HCT116 (cell line): ENCODE measurements around the gene GIPC3. TPM values are rescaled to one million over a fixed set of nuclear protein-coding genes. Genes with fewer than 3 reads are reported as not detected.

Experiments
- ATAC-seq: fragments of 200-7000 bp; cut with Tn5 transposase; 2 replicates; pipeline ENCODE4 v1.9.1; 2020; ENCODE audit warnings: mild to moderate bottlenecking, moderate library complexity
- BruUV-seq: library from RNA; stranded (reverse); fragments of 400-500 nt; replicated peaks from 2 replicates; lab custom pipeline; 2021; lab: Mats Ljungman, UMichigan
- CTCF ChIA-PET: fragments of 300-600 bp; sonication (Branson Sonifier 250); formaldehyde crosslinking; loops from one replicate; lab custom pipeline; 2021; ENCODE audit warnings: antibody characterized with exemption; lab: Charles Lee
- POLR2A ChIA-PET: fragments of 300-600, 350-600 bp; sonication (Branson Sonifier 250); formaldehyde crosslinking; loops from one replicate; lab custom pipeline; 2021; ENCODE audit warnings: antibody characterized with exemption; lab: Charles Lee
- RAD21 ChIA-PET, 2 experiments: fragments of 300-600 bp; sonication (Branson Sonifier 250); formaldehyde crosslinking; loops; one replicate each; lab custom pipeline; 2023; ENCODE audit warnings: low total read pairs in 2 of 2; ENCODE audit not compliant: uncharacterized antibody in 2 of 2, unreplicated experiment in 2 of 2, low non-redundant PET in 1 of 2; lab: Charles Lee
- DNase-seq: peaks from one replicate; pipeline ENCODE4 v3.0.0-alpha.2; 2010; ENCODE audit warnings: low read depth, low spot score
- H2AFZ ChIP-seq: fragments of 200-600 bp; shearing (Covaris generic), sonication (generic); 2 replicates; pipeline ENCODE4 v1.6.1; 2017; ENCODE audit warnings: low read depth, mixed run types, mixed read lengths, antibody characterized with exemption, low read length; ENCODE audit not compliant: poor library complexity, severe bottlenecking
- H3K27ac ChIP-seq: 2 replicates; pipeline ENCODE4 v1.5.1; 2012; ENCODE audit warnings: low read depth, low read length
- H3K27me3 ChIP-seq: fragments of 200-600 bp; sonication (generic); 2 replicates; pipeline ENCODE4 v1.6.1; 2016; ENCODE audit warnings: mixed run types, low read length, mixed read lengths; ENCODE audit not compliant: insufficient read depth
- H3K36me3 ChIP-seq, 2 experiments: fragments of 200-500 bp in 1 of 2; fragments of 200-600 bp in 1 of 2; sonication (Bioruptor generic) in 1 of 2; sonication (generic) in 1 of 2; 2 replicates each; pipeline versions ENCODE4 v1.5.1 to v1.6.1; 2014 to 2016; ENCODE audit warnings: low read length in 2 of 2, inconsistent platforms in 1 of 2, mixed read lengths in 1 of 2, mixed run types in 1 of 2; ENCODE audit not compliant: insufficient read depth in 2 of 2, control insufficient read depth in 1 of 2
- H3K4me1 ChIP-seq, 2 experiments: fragments of 200-600 bp in 1 of 2; sonication (generic) in 1 of 2; 2 replicates each; pipeline versions ENCODE4 v1.5.1 to v1.6.1; 2012 to 2017; ENCODE audit warnings: low read length in 2 of 2, inconsistent platforms in 1 of 2, mild to moderate bottlenecking in 1 of 2, mixed read lengths in 1 of 2, mixed run types in 1 of 2, moderate library complexity in 1 of 2; ENCODE audit not compliant: insufficient read depth in 2 of 2, control insufficient read depth in 1 of 2
- H3K4me2 ChIP-seq: fragments of 200-600 bp; sonication (generic); 2 replicates; pipeline ENCODE4 v1.6.1; 2017; ENCODE audit warnings: mixed run types, low read length, mixed read lengths
- H3K4me3 ChIP-seq, 2 experiments: fragments of 200-600 bp in 1 of 2; sonication (generic) in 1 of 2; replicated peaks in 1 of 2; 2 replicates each; pipeline ENCODE4 v1.5.1; 2011 to 2016; ENCODE audit warnings: low read length in 2 of 2, control low read depth in 1 of 2, low read depth in 1 of 2, mild to moderate bottlenecking in 1 of 2, mixed read lengths in 1 of 2, mixed run types in 1 of 2
- H3K79me2 ChIP-seq: fragments of 200-600 bp; sonication (generic); 2 replicates; pipeline ENCODE4 v1.6.1; 2017; ENCODE audit warnings: mild to moderate bottlenecking, mixed run types, low read length, moderate library complexity, mixed read lengths; ENCODE audit not compliant: insufficient read depth
- H3K9ac ChIP-seq: fragments of 200-600 bp; sonication (generic); 2 replicates; pipeline ENCODE4 v1.6.1; 2016; ENCODE audit warnings: low read length, mixed read lengths
- H3K9me2 ChIP-seq: fragments of 200-600 bp; sonication (generic), shearing (Covaris generic); 2 replicates; pipeline ENCODE4 v1.6.1; 2017; ENCODE audit warnings: mixed run types, mild to moderate bottlenecking, moderate library complexity; ENCODE audit not compliant: insufficient read depth
- H3K9me3 ChIP-seq, 2 experiments: fragments of 200-500 bp in 1 of 2; fragments of 200-600 bp in 1 of 2; sonication (Bioruptor generic) in 1 of 2; sonication (generic) in 1 of 2; 2 replicates each; pipeline ENCODE4 v1.6.1; 2014 to 2017; ENCODE audit warnings: low read length in 2 of 2, mixed read lengths in 2 of 2, inconsistent platforms in 1 of 2, low read depth in 1 of 2, mild to moderate bottlenecking in 1 of 2, mixed run types in 1 of 2, moderate library complexity in 1 of 2; ENCODE audit not compliant: control insufficient read depth in 1 of 2, insufficient read depth in 1 of 2
- H4K20me1 ChIP-seq: fragments of 200-600 bp; sonication (generic), shearing (Covaris generic); 2 replicates; pipeline ENCODE4 v1.6.1; 2017; ENCODE audit warnings: mixed run types, mild to moderate bottlenecking, moderate library complexity; ENCODE audit not compliant: insufficient read depth
- CBX3 ChIP-seq: IDR thresholded peaks from 2 replicates; pipeline ENCODE4 v1.6.1; 2012; ENCODE audit warnings: low read depth
- CTCF ChIP-seq, 3 experiments: fragments of 200-600 bp in 1 of 3; sonication (generic) in 1 of 3; IDR thresholded peaks in 2 of 3; conservative IDR thresholded peaks in 1 of 3; 2 replicates each; pipeline ENCODE4 v1.5.1; 2012 to 2017; ENCODE audit warnings: low read depth in 2 of 3, low read length in 2 of 3, antibody characterized with exemption in 1 of 3, borderline replicate concordance in 1 of 3, control low read depth in 1 of 3, mild to moderate bottlenecking in 1 of 3, mixed read lengths in 1 of 3, mixed run types in 1 of 3, moderate library complexity in 1 of 3; ENCODE audit not compliant: insufficient read depth in 1 of 3
- ELF1 ChIP-seq: IDR thresholded peaks from 2 replicates; pipeline ENCODE4 v1.6.1; 2012; ENCODE audit warnings: low read depth, borderline replicate concordance
- EZH2 ChIP-seq: fragments of 200-600 bp; sonication (generic); IDR thresholded peaks from 2 replicates; pipeline ENCODE4 v1.6.1; 2017; ENCODE audit warnings: antibody characterized with exemption, mixed run types
- JUND ChIP-seq: IDR thresholded peaks from 2 replicates; pipeline ENCODE4 v1.6.1; 2012
- MAX ChIP-seq: IDR thresholded peaks from 2 replicates; pipeline ENCODE4 v1.6.1; 2012
- POLR2A ChIP-seq: IDR thresholded peaks from 2 replicates; pipeline ENCODE4 v1.7.0; 2011; ENCODE audit warnings: borderline replicate concordance; ENCODE audit not compliant: insufficient read depth, insufficient read length; ENCODE audit errors: extremely low read depth
- POLR2AphosphoS5 ChIP-seq: IDR thresholded peaks from 2 replicates; pipeline ENCODE4 v1.6.1; 2011; ENCODE audit warnings: mild to moderate bottlenecking, low read depth, low read length, moderate library complexity
- RAD21 ChIP-seq: IDR thresholded peaks from 2 replicates; pipeline ENCODE4 v1.6.1; 2012; ENCODE audit warnings: low read depth, mild to moderate bottlenecking
- SP1 ChIP-seq: IDR thresholded peaks from 2 replicates; pipeline ENCODE4 v1.6.1; 2012; ENCODE audit warnings: low read depth
- TCF7L2 ChIP-seq: IDR thresholded peaks from 2 replicates; pipeline ENCODE4 v1.7.0; 2011; ENCODE audit warnings: borderline replicate concordance, inconsistent platforms; ENCODE audit not compliant: insufficient read depth, insufficient read length; ENCODE audit errors: extremely low read depth
- ZFX ChIP-seq: fragments of 450-650 bp; IDR thresholded peaks from 2 replicates; pipeline ENCODE4 v1.6.1; 2017
- intact Hi-C: fragments of 100-400 bp; cut with micrococcal nuclease; formaldehyde crosslinking; loops from 2 replicates; pipeline ENCODE4 v1.10.0; 2022
- total RNA-seq: library from RNA; stranded (reverse); gene quantifications from one replicate; pipeline ENCODE4 v1.2.1, GENCODE V29; 2021; ENCODE audit not compliant: unreplicated experiment

Gene GIPC3
- total RNA-seq, 1 experiment from 2014 or later = not detected

GRCh38 chr19:3548606-3549005 is 36.7 kb upstream of the GIPC3 start (continued):
- TF ChIP-seq POLR2AphosphoS5 (no peak), POLR2A (no peak), CTCF (IDR thresholded peaks at IDR 0.05 in 2 of 3, conservative IDR thresholded peaks at IDR 0.05 in 1 of 3; ENCODE audit: borderline replicate concordance in 1 of 3, insufficient read depth in 1 of 3, low read depth in 2 of 3, low read length in 2 of 3) (no peak), JUND (no peak), SP1 (no peak), EZH2 (no peak), RAD21 (no peak), CBX3 (no peak), MAX (no peak), ELF1 (no peak)

GRCh38 chr19:3549816-3550215 is 35.5 kb upstream of the GIPC3 start:
- no peak overlapping the region for H3K27ac ChIP-seq
- peaks cover 7 to 22% of the 10 kb centered on the region in 2 experiments for H3K36me3 ChIP-seq
- ATAC-seq (no peak), DNase-seq (no peak)
- no peaks in the 10 kb centered on the region for H3K9me3 ChIP-seq
- no peak overlapping the region for H3K4me2 ChIP-seq
- intact Hi-C loops = loop anchor here (5.0 kb wide), 1 partner anchor 77 kb away; the partner anchor contains the start of gene CACTIN
- H4K20me1 ChIP-seq = peaks cover 5% of the 10 kb centered on the region; the same call in 1 of the 2 replicates
- H3K9me2 ChIP-seq = no peaks in the 10 kb centered on the region
- TF ChIP-seq TCF7L2 = no peak
- no peak for TF ChIP-seq ZFX
- no peak overlapping the region for H3K9ac ChIP-seq
- no peaks in the 10 kb centered on the region for H3K27me3 ChIP-seq
- H3K79me2 ChIP-seq = peaks cover 58% of the 10 kb centered on the region
- ChIA-PET RAD21 (no interaction called here), POLR2A (no interaction called here), CTCF (no interaction called here)
- no peak overlapping the region for H3K4me3 ChIP-seq
- H2AFZ ChIP-seq = no peak overlapping the region
- peaks cover 0 to 25% of the 10 kb centered on the region in 2 experiments; a peak in 2 of 4 replicates for H3K4me1 ChIP-seq
- no TSS peak for BruUV-seq
